AG09319 (cell line): ENCODE data around the gene GPR37L1.

Experiments used
- DNase-seq: peaks from one replicate; pipeline ENCODE4 v3.0.0-alpha.2; 2010; ENCODE audit warnings: low read depth; ENCODE audit errors: extremely low read depth
- TF ChIP-seq, protein P1 (sequence below): IDR thresholded peaks from 2 replicates; pipeline ENCODE4 v1.5.1; 2011; ENCODE audit warnings: low read depth, mild to moderate bottlenecking, inconsistent platforms, low read length, moderate library complexity

The GPR37L1 gene

DNA sequence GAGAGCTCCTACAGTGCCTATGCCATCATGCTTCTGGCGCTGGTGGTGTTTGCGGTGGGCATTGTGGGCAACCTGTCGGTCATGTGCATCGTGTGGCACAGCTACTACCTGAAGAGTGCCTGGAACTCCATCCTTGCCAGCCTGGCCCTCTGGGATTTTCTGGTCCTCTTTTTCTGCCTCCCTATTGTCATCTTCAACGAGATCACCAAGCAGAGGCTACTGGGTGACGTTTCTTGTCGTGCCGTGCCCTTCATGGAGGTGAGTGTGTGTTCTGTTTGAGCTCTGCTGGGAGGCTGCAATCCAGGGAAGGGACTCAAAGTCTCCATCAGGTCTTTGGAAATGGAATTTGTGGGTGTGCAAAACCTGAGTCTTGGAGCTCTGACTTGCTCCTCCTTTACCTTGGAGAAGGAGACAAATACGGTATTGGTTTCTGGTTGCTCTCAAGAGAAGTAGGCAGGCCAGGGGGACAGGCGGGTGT lies 658 bp downstream of the GPR37L1 start:
- no peak for DNase-seq

DNA sequence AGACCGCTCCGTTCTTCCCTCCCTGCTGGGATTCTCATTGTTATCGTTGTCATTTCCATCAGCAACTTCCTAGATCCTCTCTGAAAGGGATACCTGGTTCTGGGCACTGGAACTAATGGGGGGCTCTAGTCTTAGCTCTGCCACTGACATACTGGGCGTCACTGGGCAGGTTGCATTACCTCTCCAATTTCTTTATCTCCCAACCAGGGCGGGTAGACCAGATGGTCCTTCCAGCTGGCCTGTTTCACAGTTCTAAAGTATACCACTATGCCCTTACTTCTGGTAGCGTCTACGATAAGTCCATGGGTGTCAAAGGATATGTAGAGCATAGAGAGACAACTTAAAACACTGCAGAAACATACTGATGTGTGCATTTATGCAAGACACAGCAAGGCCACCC lies 1.4 kb downstream of the GPR37L1 start:
- TF ChIP-seq, protein P1, sequence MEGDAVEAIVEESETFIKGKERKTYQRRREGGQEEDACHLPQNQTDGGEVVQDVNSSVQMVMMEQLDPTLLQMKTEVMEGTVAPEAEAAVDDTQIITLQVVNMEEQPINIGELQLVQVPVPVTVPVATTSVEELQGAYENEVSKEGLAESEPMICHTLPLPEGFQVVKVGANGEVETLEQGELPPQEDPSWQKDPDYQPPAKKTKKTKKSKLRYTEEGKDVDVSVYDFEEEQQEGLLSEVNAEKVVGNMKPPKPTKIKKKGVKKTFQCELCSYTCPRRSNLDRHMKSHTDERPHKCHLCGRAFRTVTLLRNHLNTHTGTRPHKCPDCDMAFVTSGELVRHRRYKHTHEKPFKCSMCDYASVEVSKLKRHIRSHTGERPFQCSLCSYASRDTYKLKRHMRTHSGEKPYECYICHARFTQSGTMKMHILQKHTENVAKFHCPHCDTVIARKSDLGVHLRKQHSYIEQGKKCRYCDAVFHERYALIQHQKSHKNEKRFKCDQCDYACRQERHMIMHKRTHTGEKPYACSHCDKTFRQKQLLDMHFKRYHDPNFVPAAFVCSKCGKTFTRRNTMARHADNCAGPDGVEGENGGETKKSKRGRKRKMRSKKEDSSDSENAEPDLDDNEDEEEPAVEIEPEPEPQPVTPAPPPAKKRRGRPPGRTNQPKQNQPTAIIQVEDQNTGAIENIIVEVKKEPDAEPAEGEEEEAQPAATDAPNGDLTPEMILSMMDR = no peak
- no peak for DNase-seq

More for the DNA sequence above, 658 bp downstream of the GPR37L1 start:
- TF ChIP-seq, protein P1 = no peak

DNA sequence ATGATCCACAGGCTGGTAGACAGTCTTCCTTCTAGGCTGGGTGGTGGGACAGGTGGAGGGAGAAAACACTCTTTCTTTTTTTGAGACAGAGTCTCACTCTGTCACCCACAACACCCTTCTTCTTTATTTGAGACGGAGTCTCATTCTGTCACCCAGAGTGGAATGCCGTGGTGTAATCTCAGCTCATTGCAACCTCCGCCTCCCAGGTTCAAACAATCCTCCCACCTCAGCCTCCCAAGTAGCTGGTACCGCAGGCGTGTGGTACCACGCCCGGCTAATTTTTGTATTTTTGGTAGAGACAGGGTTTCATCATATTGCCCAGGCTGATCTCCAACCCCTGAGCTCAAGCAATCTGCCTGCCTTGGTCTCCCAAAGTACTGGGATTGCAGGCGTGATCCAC lies 2.9 kb downstream of the GPR37L1 start:
- TF ChIP-seq, protein P1 = no peak
- DNase-seq = no peak

DNA sequence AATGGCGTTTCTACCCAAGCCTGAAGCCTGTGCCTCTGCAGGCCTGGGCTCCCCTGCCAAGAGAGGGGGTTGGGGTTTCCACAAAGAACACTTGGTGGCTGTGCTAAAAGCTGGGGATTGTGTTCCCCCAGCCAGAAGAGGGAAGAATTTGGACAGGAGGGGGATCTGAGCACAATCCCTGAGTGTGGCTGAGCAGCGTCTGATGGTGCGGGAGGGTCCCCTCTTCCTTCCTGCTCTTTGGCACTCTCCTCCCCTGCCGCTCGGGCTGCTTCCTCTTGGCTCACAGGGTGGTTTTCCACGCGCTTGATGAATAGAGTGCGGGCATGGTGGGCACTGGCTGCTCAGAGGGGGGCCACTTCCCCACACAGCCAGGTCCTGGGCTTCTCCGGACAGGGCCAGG lies 3.7 kb downstream of the GPR37L1 start:
- DNase-seq = no peak

DNA sequence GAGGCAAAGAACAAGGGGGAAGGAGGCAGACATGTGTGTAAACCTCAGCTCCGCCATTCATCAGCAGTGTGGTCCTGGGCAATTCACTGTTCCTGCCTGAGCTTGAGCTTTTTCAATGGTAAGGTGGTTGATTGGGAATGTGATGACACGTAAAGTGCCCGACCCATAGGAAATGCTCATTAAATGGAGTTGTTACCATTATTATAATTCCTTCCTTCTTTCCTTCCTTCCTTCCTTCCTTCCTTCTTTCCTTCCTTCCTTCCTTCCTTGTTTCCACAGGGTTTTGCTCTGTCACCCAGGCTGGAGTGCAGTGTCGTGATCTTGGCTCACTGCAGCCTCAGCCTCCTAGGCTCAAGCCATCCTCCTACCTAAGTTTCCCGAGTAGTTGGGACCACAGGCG lies 4.3 kb downstream of the GPR37L1 start:
- no peak for DNase-seq
- TF ChIP-seq, protein P1 = no peak

More for the DNA sequence above, 3.7 kb downstream of the GPR37L1 start:
- TF ChIP-seq, protein P1 = no peak

DNA sequence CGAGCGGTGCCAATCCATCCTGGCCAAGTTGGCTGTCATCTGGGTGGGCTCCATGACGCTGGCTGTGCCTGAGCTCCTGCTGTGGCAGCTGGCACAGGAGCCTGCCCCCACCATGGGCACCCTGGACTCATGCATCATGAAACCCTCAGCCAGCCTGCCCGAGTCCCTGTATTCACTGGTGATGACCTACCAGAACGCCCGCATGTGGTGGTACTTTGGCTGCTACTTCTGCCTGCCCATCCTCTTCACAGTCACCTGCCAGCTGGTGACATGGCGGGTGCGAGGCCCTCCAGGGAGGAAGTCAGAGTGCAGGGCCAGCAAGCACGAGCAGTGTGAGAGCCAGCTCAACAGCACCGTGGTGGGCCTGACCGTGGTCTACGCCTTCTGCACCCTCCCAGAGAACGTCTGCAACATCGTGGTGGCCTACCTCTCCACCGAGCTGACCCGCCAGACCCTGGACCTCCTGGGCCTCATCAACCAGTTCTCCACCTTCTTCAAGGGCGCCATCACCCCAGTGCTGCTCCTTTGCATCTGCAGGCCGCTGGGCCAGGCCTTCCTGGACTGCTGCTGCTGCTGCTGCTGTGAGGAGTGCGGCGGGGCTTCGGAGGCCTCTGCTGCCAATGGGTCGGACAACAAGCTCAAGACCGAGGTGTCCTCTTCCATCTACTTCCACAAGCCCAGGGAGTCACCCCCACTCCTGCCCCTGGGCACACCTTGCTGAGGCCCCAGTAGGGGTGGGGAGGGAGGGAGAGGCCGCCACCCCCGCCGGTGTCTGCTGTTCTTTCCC lies 5.3 kb downstream of the GPR37L1 start:
- TF ChIP-seq, protein P1 = no peak
- no peak for DNase-seq

DNA sequence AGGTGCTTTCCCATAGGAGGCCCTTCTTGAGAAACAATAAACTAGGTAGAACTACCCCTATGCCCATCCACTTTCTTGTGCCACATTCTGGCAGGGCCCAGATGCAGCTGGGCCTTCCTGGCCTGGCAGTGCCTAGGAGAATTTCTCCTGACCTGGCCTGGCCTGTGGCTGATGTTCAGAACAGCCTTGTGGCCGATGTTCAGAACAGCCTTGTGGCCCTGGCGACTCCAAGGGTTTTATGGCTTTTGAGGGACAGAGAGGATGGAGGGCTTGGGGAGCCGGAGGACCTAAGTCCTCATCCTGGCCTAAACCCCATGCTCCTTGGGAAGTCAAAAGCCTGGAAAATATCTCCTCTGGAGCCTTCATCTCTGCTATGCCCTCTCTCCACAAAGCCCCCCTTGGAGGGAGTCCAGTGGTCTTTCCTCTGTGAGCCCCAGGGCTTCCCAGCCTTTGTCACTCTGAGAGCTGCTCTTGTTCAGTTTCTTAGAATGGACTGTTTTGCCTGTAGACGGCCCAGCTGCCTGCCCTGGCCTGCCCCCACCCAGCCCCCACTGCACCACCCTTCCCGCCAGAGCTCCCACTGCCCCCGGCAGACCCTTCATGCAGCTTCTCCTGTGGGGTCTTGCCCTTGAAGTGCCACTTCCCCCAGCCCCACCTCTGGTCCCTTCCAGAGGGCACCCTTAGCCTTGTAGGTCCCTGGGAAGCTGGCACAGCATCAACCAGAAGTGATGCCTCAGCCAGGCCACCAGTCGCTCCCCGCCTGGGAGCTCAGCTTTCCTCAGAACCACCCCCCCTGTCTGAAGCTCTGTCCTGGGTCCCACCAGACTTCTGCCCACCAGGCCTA lies 7.0 kb downstream of the GPR37L1 start:
- DNase-seq = no peak
- TF ChIP-seq, protein P1 = no peak
